CD4-positive, alpha-beta T cell treated with Interleukin-2 at 100 ng/mL for 4 hours (primary cell): ENCODE data around the gene FARP1.
"Not testable (repeated sequence)": the region's sequence is repeated elsewhere in the genome, so short reads cannot be mapped to it uniquely, and the experiment has no call there.

Experiments used
- DNase-seq: peaks from one replicate; pipeline ENCODE4 v3.0.0-alpha.2; 2020; ENCODE audit warnings: low spot score

Gene FARP1

DNA sequence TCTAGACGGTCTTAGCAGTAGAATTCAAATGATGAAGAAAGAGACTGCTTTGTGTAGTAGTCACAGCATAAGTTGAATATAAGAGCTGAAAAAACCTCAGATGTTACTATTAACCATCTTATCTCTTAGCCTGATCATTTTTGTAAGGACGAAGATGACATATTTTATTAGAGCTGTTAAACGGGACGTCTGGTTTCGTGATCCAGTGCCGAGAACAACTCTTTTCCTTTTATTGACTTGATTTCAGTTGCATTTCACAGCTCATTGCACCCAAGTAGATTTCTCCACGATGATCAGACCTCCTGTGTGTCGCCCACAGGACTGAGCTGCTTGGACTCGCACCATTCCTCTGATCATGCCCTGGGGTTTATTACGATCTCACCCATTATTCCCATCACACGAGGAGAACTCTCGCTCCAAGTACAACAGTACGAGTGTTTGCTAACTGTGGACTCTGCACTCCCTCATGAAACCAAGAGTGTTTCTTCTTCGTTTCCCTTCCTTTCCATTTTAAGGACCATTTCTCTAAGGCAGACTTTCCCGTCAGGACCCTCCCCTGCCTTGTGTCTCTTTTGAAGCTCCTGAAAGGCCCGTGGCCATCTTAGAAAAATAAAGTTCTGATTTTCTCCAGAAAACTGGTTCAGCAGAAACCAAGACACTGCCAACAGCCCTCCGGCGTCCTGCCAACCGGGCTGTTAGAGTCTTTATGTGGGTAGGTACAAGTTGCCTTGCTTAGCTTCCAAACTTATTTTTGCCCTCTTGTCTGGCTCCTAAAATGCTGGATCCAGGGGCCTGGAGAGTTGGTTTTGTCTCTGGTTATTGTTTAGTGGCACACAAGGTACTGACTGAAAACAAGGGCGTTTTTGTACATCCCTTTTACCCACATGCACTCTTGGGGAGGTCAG, 82.4 kb downstream of the FARP1 start:
- no peak for DNase-seq

DNA sequence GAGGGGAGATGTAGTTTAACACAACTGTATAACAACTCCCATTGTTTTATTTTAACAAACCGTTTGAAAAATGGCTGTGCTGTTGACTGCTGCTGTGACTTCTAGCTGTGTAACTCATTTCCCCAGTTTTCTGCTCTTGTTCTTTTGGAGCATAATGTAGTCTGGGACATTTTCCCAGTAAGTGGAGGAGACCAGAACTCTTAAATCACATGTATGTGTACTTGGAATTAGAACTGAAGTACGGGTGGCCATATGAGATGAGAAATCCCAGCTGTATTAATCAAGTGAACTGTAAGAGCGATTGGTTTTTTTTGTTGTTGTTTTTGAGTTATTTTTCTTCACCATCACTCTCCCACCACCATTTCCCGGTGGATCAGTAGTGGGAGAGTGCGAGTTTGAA, 83.6 kb downstream of the FARP1 start:
- no peak for DNase-seq

- DNase-seq = no peak
Measured at GRCh38 chr13:98228661-98229341, 85.9 kb downstream of the FARP1 start.

DNA sequence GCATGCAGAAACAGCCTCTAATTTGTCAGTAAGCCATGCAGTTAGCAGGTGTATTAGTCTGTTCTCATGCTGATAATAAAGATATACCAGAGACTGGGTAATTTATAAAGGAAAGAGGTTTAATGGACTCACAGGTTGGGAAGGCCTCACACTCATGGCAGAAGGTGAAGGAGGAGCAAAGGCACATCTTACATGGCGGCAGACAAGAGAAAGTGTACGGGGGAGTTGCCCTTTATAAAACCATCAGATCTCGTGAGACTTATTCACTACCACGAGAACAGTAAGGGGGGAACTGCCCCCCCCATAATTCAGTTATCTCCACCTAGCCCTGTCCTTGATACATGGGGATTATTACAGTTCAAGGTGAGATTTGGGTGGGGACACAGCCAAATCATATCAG, 87.9 kb downstream of the FARP1 start:
- not testable (repeated sequence) for DNase-seq

DNA sequence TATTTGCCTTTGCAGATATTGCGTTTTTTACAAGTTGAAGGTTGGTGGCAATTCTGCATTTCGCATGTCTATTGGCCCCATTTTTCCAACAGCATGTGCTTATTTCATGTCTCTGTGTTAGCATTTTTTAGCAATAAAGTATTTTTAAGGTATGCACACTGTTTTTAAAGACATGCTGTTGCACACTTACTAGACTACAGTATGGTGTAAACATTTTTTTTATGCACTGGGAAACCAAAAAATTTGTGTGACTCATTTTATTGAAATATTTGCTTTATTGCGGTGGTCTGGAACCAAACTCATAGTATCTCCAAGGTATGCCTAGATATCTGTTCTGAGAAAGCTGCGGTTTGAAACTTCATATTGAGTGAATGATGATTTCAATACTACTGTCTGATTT, 89.6 kb downstream of the FARP1 start:
- no peak for DNase-seq

DNA sequence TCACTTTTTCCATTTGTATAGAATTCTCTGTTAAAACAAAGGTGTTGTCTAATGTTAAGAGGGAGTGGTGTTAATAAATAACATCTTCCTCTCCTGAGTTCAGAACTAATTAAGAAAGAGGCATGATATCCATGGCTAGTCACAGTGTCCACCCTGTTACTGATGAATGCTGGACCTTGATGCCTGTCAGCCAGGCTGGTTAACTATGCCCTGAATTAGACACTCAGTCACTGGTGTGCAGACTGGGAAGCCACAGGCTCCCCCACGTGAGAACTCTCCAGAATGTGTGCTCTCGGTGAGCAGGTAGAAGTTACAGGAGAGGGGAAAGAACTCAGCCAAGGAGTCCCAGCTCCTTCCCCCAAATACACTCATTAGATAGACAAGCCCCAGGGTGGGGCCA, 90.2 kb downstream of the FARP1 start:
- DNase-seq = no peak

- no peak for DNase-seq
Measured at GRCh38 chr13:98234348-98234747, 91.5 kb downstream of the FARP1 start.

GRCh38 chr13:98236197-98236596, 93.3 kb downstream of the FARP1 start:
- DNase-seq = no peak

DNA sequence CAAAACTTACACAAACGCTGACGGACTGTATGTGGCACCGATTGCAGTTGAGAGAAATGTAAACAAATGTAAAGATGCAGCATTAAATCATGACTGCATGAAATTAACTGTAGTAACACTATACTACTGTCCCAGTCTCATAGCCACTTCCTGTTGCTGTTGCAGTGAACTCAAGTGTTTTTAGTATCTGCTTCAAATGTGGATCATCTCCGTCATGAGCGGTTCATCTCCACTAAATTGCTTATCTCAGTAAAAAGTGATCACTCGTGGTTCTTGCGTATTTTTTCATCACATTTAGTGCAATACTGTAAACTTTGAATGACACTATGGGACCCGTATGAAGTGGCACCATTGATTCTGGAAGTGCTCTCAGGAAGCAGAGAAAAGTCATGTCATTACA, 94.4 kb downstream of the FARP1 start:
- no peak for DNase-seq

- no peak for DNase-seq
Measured at GRCh38 chr13:98239162-98240076, 96.5 kb downstream of the FARP1 start.

- no peak for DNase-seq
Measured at GRCh38 chr13:98240135-98240534, 97.2 kb downstream of the FARP1 start.

DNA sequence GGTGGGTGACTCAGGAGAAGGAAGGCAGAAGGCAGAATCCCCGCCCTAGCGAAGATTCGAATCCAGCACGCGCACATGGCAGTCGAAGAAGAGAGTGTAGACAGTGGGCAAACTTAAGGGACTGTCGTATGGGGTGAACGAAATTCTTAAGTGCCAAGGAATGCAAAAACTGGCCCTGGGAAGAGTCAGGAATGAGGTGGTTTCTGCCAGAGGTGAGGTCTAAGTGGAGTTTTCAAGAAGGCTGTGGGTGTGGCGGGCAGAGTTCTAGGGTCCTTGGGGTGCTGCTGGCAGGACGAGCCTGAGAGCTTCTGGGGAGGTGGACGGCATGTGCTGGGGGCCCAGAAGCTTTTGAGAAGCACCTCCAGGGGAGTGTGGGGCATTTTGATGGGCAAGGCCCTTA, 98.1 kb downstream of the FARP1 start:
- DNase-seq = no peak

GRCh38 chr13:98241976-98242375, 99.1 kb downstream of the FARP1 start:
- no peak for DNase-seq

GRCh38 chr13:98242403-98242802, 99.5 kb downstream of the FARP1 start:
- DNase-seq = no peak

- DNase-seq = no peak
Measured at GRCh38 chr13:98243929-98244272, 101.0 kb downstream of the FARP1 start.

DNA sequence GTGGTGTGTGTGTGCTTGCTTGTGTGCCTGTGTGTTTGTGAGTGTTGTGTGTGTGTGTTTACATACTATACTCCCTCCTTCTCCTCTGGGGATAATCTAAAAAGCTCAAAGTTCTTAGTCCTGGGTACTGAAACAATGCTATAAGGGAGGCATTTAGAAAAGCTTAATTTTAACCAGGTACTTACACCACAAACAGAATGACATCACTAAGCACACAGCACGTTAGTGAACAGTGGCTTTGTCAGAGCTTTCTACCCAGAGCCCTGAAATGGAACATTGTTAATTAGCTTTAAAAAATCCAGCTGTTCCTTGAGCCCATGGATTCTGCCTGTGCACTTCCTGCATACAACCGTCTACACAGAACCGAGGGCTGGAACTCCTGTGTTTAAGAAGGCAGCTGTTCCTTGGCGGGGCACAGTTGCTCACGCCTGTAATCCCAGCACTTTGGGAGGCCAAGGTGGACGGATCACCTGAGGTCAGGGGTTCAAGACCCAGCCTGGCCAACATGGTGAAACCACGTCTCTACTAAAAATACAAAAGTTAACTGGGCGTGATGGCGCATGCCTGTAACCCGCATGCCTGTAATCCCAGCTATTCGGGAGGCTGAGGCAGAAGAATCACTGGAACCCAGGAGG, 103.8 kb downstream of the FARP1 start:
- DNase-seq = no peak

- no peak for DNase-seq
Measured at GRCh38 chr13:98251708-98252107, 108.8 kb downstream of the FARP1 start.

GRCh38 chr13:98252931-98253470, 110.1 kb downstream of the FARP1 start:
- DNase-seq = no peak

DNA sequence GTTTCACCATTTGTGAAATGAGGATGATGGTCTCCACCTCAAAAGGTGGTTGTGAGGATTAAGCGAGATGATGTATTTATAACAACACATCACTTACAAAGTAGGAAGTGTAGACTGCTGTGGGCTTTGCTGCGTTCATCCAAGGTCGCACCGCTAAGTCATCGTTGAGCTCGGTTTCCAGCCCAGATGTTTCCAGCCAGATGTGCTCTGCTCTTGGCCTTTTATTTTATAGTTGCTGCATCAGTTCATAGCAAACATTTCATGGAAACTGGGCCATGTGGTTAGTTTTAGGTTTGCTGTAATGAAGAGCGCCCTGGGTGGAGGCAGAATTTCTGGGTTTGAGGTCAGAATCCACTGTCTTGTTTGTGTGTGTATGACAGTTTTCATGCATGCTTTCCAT, 110.6 kb downstream of the FARP1 start:
- DNase-seq = no peak

DNA sequence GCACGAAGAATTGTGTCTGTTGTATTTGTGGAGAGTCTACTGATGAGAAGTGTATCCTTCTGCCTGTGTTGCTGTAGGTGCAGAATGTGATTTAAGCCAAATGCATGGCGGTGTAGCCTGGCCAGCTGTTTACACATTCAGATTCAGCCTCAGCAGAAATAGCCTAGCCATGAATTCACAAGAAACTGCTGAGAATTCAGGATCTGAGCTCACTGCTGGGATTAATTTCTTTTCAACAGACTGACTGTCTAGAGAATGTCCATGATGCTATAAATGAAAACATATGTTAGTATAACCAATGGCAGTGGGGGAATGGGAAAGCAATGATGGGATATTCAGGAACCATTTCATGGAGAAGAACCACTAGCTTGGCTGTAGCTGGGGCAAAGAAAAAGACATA, 111.6 kb downstream of the FARP1 start:
- DNase-seq = no peak

GRCh38 chr13:98258226-98258625, 115.3 kb downstream of the FARP1 start:
- no peak for DNase-seq
